ENCODE data around the gene KNDC1.

KNDC1 gene

DNA sequence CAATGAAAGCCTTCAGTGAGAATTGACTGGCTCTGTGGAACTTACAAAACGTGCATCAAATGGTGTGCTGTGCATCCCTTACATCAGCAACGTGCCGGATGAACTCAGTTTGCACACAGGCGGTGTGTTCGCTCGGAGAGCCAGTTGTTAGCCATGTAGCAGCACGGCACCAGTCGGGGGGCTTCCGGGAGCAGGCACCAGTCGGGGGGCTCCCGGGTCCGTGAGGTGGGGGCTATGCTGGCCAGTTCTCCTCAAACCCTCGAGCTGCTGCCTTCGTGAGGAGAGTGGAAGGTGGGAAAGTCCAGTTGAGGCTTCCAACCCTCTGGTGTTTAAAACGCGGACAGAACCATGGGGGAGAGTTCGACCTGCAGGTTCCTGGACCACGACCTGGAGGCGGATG lies 35.1 kb downstream of the KNDC1 start:
- no peak for DNase-seq

DNA sequence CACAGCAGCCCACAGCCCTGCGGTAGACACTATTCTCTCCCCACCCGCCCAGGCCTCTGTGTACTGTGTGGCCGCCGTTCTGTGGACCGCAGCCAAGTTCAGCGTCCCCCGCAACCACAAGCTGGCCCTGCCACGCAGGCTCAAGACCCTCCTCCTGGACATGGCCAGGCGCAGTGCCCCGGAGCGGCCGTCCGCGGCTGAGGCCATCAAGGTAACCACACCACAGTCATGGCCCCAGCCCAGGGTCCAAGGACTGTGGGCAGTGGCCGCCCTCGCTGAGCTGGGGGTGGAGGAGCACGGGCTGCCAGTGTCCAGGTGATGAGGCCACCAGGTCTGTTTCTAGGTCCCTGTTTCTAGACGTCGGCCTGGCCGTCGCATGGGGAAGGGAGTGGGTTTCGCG lies 35.6 kb downstream of the KNDC1 start:
- no peak for DNase-seq

DNA sequence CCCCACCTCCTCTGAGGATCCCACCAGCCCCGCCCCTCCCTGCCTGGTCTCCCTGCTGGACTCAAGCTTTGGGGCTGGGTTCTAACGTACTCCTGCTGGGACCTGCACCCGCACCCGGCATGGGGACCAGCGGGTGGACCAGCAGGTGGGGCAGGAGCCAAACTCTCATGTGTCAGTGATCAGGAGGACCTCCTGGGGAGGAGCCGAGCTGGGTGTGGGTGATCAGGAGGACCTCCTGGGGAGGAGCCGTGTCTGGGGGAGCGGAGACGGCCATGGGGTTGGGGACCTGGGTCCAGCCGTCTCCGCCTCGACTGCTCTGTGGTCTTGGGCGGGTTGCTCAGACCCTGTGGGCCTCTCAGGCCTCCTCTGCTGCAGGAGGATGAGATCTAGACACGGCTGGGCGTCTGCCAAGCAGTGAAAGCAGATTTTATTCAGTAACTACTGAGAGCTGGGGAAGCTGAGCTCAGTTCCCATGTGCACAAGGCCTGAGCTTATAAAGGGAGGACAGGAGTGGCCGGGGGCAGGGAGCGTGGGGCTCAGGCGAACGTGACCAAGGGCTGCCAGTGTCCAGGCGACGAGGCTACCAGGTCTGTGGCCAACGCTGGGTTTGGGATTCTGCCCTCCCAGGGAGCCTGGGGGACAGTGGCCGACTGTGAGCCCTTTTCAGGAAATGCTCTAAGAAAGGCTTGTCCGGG lies 36.3 kb downstream of the KNDC1 start:
- DNase-seq = no peak

DNA sequence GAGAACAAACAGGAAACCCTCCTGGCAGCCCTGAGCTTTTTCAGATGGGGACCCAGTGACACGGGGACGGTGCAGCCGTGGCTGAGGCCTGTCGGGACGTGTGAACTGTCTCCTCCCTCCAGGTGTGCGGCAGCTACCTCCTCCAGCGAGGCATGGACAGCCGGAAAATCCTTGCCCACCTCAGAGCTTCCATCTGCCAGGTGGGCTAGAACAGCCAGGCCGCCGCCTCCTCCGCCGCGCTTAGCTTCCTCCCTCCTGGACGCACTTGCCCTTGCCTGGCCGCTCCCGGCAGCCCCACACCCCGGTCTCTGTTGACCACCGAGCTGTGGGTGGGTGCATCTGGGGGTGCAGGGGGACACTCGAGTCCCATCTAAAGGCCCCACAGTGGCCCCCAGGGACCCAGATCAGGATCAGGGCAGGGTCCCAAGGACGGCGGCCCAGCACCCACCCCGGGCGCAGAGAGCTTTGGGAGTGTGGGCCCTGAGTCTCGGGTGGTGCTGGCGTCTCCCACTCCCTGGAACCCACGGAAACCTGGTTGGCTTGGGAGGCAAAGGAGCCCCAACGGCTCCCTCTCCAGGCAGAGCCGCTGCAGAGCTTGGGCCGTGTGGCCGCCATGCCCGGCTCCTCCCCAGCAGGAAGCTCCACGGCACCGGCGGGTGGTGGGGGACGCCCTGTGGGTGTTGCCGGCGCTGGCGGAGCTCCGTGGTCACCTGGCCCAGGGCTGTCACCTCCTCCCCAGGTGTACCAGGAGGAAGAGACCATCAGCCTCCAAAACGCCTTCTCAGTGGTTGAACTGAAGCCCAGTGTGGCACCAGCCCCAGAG lies 37.1 kb downstream of the KNDC1 start:
- DNase-seq = no peak

DNA sequence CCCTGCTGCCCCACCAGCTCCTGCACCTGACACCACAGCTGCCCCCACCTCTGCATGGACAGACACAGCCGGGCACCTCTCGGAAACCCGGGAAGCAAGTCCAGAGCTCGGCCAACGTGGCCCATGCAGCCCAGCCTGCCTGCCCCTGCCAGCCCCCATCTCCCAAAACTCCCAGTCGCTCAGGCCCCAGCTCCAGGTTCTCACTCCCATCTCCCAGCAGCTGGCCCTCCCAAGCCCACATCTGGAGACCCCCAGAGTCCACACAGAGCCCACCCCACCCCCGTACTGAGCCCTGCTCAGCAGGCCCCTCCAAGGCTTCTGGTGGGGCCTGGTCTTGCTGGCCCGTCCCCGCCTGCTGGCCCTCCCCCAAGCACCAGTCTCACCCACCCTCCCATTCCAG lies 37.8 kb downstream of the KNDC1 start:
- no peak for DNase-seq

DNA sequence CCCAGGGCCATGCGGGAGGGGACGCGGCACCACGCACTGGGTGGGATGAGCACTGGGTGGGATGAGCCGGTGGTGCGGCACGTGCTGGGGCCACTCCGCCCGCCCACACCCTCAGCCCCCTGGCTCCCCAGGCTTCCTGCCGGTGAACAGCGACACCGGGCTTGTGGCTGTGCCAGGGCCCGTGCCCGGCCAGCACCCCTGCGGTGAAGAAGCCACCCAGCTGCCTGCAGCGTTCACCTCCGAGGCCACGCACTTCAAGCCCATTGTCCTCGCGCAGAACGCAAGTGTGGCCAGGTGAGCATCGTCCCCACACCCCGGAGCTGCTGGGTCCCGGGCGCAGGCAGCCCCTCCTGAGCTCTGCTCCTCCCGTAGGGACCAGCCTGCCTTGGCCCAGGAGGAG lies 38.2 kb downstream of the KNDC1 start:
- DNase-seq = no peak

DNA sequence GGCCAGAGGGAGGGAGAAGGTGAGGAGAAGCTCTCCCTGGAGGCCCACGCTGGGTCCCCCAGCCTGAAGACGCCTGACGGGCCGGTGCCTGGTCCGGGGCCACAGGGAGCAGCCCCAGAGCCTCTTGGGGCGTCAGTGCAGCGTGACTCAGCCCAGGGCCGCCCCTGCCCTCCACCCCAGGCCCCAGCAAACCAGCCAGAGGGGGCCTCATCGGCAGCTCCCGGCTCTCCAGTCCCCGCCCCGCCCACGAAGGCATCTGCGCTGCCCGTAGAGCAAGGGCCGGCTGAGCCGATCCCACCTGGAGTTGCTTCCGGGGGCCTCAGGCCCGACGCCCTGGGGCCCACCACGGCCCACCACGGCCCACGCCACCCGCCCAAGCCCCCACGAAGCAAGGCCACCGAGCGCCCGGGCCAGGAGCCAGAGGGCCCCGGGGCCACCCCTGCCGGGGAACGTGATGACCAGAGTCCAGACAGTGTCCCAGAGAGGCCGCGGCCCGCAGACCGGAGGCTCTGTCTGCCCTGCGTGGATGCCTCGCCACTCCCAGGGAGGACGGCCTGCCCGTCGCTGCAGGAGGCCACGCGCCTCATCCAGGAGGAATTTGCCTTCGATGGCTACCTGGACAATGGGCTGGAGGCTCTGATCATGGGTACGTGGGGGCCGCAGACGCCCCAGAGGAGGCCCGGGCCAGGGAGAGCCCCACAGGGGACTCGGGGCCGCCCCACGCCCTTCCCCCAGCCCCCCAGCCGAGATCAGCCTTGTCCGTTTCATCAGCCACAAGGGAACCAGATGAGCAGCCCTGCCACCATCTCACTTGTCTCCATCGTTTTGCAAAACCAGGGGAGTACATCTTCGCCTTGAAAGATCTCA lies 38.8 kb downstream of the KNDC1 start:
- DNase-seq = no peak

DNA sequence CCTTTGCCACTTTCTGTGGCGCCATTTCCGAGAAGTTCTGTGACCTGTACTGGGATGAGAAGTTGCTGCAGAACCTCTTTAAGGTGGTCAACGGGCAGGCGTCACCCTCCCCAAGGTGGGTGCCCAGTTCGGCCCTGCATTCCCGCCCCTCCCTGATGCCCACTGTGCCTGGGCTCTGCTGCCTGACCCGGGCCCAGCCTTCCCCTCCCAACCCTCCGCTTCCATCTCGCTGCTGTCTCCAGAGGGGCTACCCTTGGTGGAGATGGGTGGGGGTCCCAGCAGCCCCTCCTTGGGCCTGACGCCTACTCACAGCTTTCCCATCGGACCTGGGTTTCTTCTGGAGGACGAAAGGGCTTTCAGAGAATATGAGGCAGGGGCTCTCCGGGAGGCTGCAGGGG lies 39.5 kb downstream of the KNDC1 start:
- no peak for DNase-seq

DNA sequence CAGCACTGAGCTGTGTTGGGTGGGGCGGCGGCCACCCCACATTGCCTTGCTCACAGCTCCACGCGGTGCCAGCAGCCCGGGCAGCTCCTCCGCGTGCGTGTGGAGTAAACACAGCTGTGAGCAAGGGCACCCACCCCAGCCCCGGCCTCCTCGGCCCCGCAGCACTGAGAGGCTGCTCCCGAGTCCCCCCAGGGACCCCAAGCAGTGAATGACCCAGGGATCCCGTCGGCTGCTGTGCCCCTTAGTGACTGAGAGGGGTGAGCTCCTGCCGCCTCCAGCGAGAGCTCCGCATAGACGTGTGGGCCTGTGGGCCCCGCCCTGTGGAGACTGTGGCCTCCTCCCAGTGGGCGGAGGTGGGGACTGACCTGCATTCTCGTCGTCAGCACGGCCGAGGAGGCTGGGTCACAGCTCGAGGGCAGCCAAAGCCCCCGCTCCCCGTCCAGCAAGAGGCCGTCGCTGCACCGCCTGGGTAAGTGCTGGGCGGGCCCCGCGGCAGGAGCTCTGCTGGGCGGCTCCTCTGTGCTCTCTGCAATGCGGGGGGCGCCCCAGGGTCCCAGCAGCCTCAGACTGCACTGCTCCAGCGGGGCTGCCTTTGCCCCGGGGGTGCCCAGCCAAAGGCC lies 40.1 kb downstream of the KNDC1 start:
- no peak for DNase-seq

DNA sequence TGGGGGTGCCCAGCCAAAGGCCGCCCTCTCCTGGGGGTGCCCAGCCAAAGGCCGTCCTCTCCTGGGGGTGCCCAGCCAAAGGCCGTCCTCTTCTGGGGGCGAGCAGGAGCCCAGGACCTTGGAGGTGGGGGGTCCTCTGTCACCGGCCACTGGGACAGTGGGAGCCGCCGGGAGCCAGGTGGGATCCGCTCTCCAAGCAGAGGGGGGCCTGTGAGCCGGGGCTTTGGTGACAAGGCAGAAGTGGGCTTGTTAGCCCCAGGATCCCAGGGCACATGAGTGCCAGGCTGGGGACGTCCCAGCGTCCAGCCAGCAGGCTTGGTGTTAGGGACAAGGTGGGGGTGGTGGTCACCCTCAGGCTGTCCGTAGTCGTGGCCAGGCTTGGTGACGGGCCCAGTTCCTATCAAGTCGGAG lies 40.6 kb downstream of the KNDC1 start:
- DNase-seq = no peak

DNA sequence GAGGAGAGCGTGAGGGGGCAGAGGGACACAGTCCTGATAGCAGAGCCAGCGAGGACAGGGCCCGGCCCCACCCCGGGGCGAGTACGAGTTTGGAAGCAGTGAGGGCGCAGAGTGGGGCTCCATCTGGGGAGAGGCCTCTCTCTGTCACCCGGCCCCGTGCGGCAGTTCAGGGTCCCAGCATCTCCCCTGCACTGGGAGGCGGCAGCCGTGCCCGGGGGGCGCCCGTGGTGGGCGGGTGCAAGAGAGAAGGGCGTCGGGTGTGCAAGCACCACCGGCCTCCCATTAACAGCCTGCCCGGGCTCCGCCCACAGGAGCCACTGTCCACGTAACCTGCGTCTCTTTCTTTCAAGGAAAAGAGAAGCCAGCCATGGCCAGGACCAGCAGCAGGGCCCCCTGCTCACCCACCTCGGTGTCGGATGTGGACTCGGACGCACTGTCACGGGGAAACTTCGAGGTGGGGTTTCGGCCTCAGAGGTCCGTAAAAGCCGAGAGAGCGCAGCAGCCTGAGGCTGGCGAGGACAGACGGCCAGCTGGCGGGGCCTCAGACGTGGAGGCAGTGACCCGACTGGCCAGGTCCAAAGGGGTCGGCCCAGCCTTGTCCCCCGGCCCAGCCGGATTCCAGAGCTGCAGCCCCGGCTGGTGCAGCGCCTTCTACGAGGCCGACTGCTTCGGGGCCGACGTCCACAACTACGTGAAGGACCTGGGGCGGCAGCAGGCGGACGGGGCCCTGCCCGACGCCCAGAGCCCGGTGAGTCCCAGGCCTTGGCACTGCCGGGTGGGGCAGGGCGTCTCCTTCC lies 41.3 kb downstream of the KNDC1 start:
- DNase-seq = no peak

DNA sequence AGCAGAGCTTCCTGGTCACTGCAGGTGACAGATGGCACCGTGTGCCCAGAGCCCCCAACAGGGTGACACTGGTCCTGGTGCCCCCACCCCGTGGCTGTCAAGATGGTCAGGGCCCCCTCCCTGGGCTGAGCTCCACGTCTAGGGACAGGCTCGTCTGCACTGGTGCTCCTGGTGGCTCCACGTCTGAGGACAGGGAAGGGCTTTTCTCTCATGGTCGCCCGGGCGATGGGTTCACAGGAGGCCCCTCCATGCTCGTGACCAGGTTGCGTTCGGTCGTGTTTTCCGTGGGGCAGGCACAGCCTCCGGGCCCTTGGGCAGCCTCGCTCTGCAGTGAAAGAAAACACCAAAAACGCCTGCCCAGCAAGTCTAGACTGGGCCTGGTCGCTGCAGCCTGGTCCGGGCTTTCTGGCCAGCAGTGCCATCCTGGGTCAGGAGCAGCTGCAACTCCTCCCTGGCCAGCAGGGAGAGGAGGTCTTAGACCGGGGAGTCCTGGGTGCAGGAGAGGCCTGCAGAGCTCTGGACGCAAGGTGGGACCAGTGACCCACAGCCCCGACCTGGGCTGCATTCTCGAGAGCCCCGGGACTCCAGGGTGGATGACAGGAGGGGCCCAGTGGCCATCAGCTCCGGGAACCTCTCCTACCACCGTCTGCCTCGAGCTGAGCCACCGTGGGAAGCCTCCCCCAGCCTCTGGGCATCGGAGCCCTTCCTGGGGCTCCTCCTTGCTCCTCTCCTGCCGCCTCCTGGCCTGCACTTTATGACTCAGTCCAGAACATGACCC lies 42.1 kb downstream of the KNDC1 start:
- DNase-seq = no peak

DNA sequence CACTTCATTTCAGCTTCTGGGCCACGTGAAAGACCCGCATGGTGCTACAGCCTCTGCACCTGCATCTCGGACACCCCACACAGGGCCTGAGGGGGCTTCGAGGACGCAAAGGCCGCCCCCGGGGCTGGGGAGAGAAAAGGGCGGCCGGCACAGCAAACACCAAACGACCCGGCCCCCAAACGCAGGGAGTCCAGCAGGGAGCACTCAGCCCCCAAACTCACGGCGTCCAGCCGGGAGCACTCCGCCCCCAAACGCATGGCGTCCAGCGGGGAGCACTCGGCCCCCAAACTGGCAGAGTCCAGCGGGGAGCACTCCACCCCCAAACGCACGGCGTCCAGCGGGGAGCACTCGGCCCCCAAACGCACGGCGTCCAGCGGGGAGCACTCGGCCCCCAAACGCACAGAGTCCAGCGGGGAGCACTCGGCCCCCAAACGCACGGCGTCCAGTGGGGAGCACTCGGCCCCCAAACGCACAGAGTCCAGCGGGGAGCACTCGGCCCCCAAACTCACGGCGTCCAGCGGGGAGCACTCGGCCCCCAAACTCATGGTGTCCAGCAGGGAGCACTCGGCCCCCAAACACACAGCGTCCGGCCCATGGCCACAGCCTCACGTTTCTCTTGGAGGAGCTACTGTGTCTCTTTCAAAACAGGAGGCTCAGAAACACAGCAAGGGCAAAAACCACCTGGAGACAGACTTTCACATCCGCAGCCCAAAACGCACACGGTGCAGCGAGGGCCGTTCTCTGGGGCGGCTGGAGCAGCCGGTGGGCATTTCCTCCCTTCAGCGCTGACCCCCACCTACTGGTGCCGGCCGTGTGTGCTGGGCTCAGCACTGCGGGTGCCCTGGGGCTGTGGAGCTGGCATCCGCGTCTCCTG lies 43.0 kb downstream of the KNDC1 start:
- DNase-seq = no peak

DNA sequence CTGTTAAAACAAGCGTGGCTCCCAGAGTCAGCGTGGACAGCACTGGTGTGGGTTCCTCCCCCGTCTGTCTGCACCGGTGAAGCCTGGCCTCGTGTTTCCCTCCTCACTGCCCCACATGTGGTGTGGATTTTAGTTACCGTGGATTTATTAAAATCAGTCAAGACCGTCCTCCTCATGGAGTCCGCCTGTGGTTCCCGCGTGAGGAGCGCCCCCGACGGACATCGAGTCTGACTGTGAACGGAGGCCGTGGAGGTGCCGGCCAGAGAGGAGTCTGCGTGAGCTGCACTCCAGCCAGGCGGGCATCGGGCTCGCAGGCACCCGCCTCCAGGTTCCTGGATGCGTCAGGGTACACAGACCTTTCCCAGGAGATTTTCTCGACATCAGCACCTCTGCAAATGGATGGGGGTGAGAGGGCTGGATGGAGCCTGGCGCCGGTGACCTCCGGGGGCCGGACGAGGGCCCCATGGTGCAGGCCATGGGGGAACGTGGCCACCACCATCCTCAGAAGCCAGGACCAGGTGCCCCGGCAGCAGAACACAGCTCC lies 43.7 kb downstream of the KNDC1 start:
- DNase-seq = no peak

DNA sequence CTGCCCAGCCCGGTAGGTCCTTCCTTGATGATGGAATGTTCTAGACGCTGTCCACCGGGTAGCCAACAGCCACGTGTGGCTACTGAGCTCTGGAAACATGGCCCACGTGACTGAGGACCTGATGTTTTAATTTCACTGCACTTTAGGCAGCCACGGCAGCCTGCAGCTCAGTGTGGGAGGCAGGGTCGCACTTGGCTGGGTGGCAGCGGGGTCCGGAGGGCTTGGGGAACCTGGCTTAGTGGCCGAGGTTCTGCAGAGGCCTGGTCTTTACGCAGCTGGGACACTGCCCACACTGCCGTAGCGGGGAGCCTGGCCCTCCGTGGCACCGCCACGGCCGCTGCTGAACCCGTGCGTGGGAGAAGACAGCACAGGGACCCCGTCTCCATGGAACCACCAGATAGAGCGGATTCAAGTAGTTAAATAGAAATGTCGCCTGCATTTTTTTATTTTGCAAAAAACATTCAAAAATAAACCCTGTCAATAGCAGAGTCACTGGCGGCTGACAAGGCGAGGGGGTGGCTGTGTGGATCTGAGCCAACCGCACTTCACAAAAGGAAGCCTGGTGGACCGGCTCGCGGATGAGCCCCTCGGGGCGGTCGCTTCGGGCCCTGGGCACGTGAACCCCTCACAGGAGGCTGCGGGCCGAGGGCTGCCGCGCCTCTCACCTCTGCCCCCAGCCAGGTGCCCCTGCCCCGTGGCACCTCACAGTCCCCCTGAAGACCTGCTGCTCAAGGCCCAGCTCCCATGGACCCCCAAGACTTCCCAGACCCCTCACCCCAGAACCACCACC lies 44.4 kb downstream of the KNDC1 start:
- DNase-seq = no peak

DNA sequence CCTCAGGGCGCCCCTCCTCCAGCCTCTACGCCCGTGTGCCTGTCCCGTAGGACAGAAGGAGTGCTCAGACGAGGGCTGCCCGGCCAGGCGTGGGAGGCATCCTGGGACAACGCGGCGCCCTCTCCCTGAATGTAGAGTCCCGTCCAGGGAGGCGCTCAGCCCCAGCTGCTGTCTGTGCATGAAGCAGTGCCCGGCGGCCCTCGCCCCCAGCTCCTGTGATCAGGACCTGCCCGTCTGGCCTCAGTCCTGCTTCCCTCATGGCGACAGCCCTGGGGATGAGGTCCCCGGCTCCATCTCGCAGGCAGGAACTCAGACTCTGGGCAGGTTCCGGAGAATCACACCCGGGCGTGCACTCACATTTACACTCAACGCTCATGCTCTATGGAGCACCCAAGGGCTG lies 45.1 kb downstream of the KNDC1 start:
- no peak for DNase-seq

DNA sequence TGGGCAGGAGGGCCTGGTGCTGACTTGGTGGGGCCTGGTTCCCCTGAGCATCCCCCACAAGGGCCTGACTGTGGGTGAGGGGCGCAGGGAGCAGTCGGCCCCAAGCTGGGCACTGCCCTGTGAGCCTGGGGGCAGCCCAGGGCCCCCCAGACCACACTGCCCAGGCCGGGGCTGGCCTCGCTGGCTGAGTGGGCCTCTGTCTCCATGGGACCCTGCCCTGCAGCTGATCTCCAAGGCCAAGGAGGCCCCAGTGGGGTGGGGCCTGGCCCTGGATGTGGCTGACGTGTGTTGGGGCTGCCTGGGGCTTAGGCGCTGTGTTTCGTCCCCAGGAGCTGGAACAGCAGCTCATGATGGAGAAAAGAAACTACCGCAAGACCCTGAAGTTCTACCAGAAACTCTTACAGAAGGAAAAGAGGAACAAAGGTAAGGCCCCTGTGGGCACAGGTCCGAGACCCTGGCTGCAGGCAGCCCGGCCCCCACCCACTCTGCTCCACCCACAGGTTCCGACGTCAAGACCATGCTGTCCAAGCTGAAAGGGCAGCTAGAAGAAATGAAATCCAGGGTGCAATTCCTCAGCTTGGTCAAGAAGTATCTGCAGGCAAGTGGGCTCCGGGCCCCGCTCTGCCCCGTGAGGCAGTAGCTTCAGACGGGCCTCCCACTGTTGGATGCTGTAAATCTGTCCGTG lies 46.5 kb downstream of the KNDC1 start:
- no peak for DNase-seq

DNA sequence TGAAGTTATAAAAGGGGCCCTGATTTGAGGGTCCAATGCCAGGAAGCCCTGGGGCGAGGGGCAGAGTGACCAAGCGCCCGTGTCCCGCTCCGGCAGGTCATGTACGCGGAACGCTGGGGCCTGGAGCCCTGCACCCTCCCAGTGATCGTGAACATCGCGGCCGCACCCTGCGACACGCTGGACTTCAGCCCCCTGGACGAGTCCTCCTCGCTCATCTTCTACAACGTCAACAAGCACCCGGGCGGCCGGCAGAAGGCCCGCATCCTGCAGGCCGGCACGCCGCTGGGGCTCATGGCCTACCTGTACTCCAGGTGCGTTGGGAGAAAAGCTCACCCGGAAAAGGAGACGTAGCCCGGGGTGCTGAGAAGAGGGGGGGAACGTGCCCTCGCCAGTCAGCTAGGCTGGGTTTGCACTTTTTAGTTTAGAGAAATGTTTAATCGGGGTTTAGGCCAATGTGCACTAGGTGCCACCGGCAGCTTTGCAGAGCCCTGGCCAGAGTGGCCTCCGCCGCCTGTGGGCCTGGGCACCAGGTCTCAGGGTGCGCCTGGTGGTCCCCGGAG lies 47.1 kb downstream of the KNDC1 start:
- no peak for DNase-seq

All from activated CD8-positive, alpha-beta memory T cell treated with anti-CD3 and anti-CD28 coated beads for 24 hours (primary cell).